Endothelial cell of umbilical vein (primary cell): Measurements from ENCODE around the gene NSD2.
A peak's percentile ranks its signal among the peaks of the same experiment; 100 is the strongest.

Source experiments
- EZH2 ChIP-seq: IDR thresholded peaks from 2 replicates; pipeline ENCODE4 v1.6.1; 2012; ENCODE audit warnings: borderline replicate concordance, low read depth, mild to moderate bottlenecking, moderate library complexity, low read length, inconsistent platforms; ENCODE audit not compliant: severe bottlenecking
- FOS ChIP-seq: IDR thresholded peaks from 2 replicates; pipeline ENCODE4 v1.6.1; 2011; ENCODE audit warnings: mild to moderate bottlenecking, low read length, moderate library complexity, borderline replicate concordance; ENCODE audit not compliant: insufficient read depth
- JUN ChIP-seq: IDR thresholded peaks from 2 replicates; pipeline ENCODE4 v1.6.1; 2011; ENCODE audit warnings: borderline replicate concordance, low read depth; ENCODE audit not compliant: insufficient read length, insufficient read depth
- MYC ChIP-seq: IDR thresholded peaks from one replicate; pipeline ENCODE4 v1.6.1; 2011; ENCODE audit warnings: mild to moderate bottlenecking, low read depth, low read length
- POLR2A ChIP-seq: IDR thresholded peaks from 2 replicates; pipeline ENCODE4 v1.6.1; 2012; ENCODE audit warnings: low read depth, mild to moderate bottlenecking, control low read depth, low read length
- POLR2AphosphoS5 ChIP-seq: IDR thresholded peaks from 2 replicates; pipeline ENCODE4 v1.6.1; 2012; ENCODE audit warnings: low read depth, mild to moderate bottlenecking, control low read depth, low read length, moderate library complexity; ENCODE audit not compliant: insufficient read depth
- TF ChIP-seq, protein P1 (sequence below), 2 donors: IDR thresholded peaks; 1 replicate in 1 of 2; 2 replicates in 1 of 2; pipeline ENCODE4 v1.5.1; 2011; ENCODE audit warnings: low read length in 2 of 2, mild to moderate bottlenecking in 2 of 2, moderate library complexity in 2 of 2, control low read depth in 1 of 2, inconsistent platforms in 1 of 2, low read depth in 1 of 2; ENCODE audit not compliant: insufficient read depth in 1 of 2; ENCODE audit errors: extremely low read depth in 1 of 2
- TF ChIP-seq, protein P2 (sequence below): IDR thresholded peaks from 2 replicates; pipeline ENCODE4 v1.6.1; 2011; ENCODE audit not compliant: insufficient read depth, insufficient read length

- TF ChIP-seq, protein P1, sequence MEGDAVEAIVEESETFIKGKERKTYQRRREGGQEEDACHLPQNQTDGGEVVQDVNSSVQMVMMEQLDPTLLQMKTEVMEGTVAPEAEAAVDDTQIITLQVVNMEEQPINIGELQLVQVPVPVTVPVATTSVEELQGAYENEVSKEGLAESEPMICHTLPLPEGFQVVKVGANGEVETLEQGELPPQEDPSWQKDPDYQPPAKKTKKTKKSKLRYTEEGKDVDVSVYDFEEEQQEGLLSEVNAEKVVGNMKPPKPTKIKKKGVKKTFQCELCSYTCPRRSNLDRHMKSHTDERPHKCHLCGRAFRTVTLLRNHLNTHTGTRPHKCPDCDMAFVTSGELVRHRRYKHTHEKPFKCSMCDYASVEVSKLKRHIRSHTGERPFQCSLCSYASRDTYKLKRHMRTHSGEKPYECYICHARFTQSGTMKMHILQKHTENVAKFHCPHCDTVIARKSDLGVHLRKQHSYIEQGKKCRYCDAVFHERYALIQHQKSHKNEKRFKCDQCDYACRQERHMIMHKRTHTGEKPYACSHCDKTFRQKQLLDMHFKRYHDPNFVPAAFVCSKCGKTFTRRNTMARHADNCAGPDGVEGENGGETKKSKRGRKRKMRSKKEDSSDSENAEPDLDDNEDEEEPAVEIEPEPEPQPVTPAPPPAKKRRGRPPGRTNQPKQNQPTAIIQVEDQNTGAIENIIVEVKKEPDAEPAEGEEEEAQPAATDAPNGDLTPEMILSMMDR (IDR thresholded peaks at IDR 0.05; ENCODE audit: extremely low read depth in 1 of 2, insufficient read depth in 1 of 2, low read depth in 1 of 2, low read length in 2 of 2): no peak
- peak; percentile 76 for TF ChIP-seq POLR2A
- no peak for TF ChIP-seq MYC
- TF ChIP-seq EZH2: no peak
- TF ChIP-seq POLR2AphosphoS5: peak; percentile 62
- peak; percentile 46 for TF ChIP-seq JUN
- peak; percentile 67 for TF ChIP-seq FOS
- TF ChIP-seq, protein P2, sequence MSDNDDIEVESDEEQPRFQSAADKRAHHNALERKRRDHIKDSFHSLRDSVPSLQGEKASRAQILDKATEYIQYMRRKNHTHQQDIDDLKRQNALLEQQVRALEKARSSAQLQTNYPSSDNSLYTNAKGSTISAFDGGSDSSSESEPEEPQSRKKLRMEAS: no peak
Measured at GRCh38 chr4:1872870-1873269, 1.7 kb downstream of the NSD2 start.
